ENCODE results near the gene EIF4G3. TPM values are rescaled to one million over a fixed set of nuclear protein-coding genes. Genes with fewer than 3 reads are reported as not detected.

Gene EIF4G3
- total RNA-seq, 2 experiments from 2014 or later, result 56.7 to 64.3 TPM

GRCh38 chr1:20848162-20848561 lies 328.5 kb downstream of the EIF4G3 start:
- Mint-ChIP-seq H3K9me3 (ENCODE audit: low read depth) (no peaks in the 10 kb centered on the region), H3K27ac (no peak overlapping the region), H3K4me1 (no peaks in the 10 kb centered on the region), H3K4me3 (no peak overlapping the region), H3K36me3 (peaks cover 26% of the 10 kb centered on the region), H3K27me3 (no peaks in the 10 kb centered on the region)
- CTCF ChIA-PET, result no interaction called here
- ATAC-seq, result no peak
- no peak for DNase-seq

- Mint-ChIP-seq H3K4me1 (no peaks in the 10 kb centered on the region), H3K27me3 (no peaks in the 10 kb centered on the region), H3K27ac (no peak overlapping the region), H3K4me3 (no peak overlapping the region), H3K36me3 (peaks cover 24% of the 10 kb centered on the region), H3K9me3 (ENCODE audit: low read depth) (no peaks in the 10 kb centered on the region)
- no peak for ATAC-seq
- CTCF ChIA-PET, result no interaction called here
- DNase-seq, result no peak
These were observed 329.1 kb downstream of the EIF4G3 start for GRCh38 chr1:20847611-20848080.

GRCh38 chr1:20846461-20847374 lies 330.0 kb downstream of the EIF4G3 start:
- Mint-ChIP-seq H3K9me3 (ENCODE audit: low read depth) (no peaks in the 10 kb centered on the region), H3K4me1 (no peaks in the 10 kb centered on the region), H3K27ac (no peak overlapping the region), H3K4me3 (no peak overlapping the region), H3K27me3 (no peaks in the 10 kb centered on the region), H3K36me3 (peaks cover 21% of the 10 kb centered on the region)
- CTCF ChIA-PET, result interaction anchor here (0.8 kb wide), 1 partner anchor 13 kb away, joined by 3 read pairs; no protein-coding TSS in a partner anchor
- ATAC-seq (no peak), DNase-seq (no peak)

GRCh38 chr1:20840731-20841130 lies 336.0 kb downstream of the EIF4G3 start:
- DNase-seq (no peak), ATAC-seq (no peak)
- H3K36me3 Mint-ChIP-seq, result peaks cover 18% of the 10 kb centered on the region
- peak overlapping the region; percentile 12 for H3K27ac Mint-ChIP-seq
- no peaks in the 10 kb centered on the region for H3K4me1 Mint-ChIP-seq
- CTCF ChIA-PET, result interaction anchor here (1.2 kb wide), 1 partner anchor 9 kb away, joined by 5 read pairs; no protein-coding TSS in a partner anchor
- no peaks in the 10 kb centered on the region for H3K9me3 Mint-ChIP-seq (ENCODE audit: low read depth)
- no peaks in the 10 kb centered on the region for H3K27me3 Mint-ChIP-seq
- H3K4me3 Mint-ChIP-seq, result no peak overlapping the region

GRCh38 chr1:20837554-20838192 lies 339.0 kb downstream of the EIF4G3 start:
- peaks cover 23% of the 10 kb centered on the region for H3K36me3 Mint-ChIP-seq
- ATAC-seq (no peak), DNase-seq (no peak)
- H3K4me1 Mint-ChIP-seq, result no peaks in the 10 kb centered on the region
- H3K9me3 Mint-ChIP-seq (ENCODE audit: low read depth), result no peaks in the 10 kb centered on the region
- H3K4me3 Mint-ChIP-seq, result no peak overlapping the region
- CTCF ChIA-PET, result interaction anchor here (1.3 kb wide), 1 partner anchor 30 kb away, joined by 3 read pairs; no protein-coding TSS in a partner anchor
- H3K27ac Mint-ChIP-seq, result no peak overlapping the region
- no peaks in the 10 kb centered on the region for H3K27me3 Mint-ChIP-seq

- Mint-ChIP-seq H3K27me3 (no peaks in the 10 kb centered on the region), H3K27ac (no peak overlapping the region), H3K4me1 (no peaks in the 10 kb centered on the region), H3K9me3 (ENCODE audit: low read depth) (no peaks in the 10 kb centered on the region), H3K4me3 (no peak overlapping the region), H3K36me3 (peaks cover 23% of the 10 kb centered on the region)
- ATAC-seq (no peak), DNase-seq (no peak)
- CTCF ChIA-PET, result no interaction called here
These were observed 340.5 kb downstream of the EIF4G3 start for GRCh38 chr1:20836230-20836629.

GRCh38 chr1:20834780-20835179 lies 341.9 kb downstream of the EIF4G3 start:
- Mint-ChIP-seq H3K9me3 (ENCODE audit: low read depth) (no peaks in the 10 kb centered on the region), H3K4me3 (no peak overlapping the region), H3K27ac (no peak overlapping the region), H3K36me3 (peaks cover 19% of the 10 kb centered on the region), H3K4me1 (no peaks in the 10 kb centered on the region), H3K27me3 (no peaks in the 10 kb centered on the region)
- CTCF ChIA-PET, result no interaction called here
- no peak for DNase-seq
- ATAC-seq, result no peak

GRCh38 chr1:20834192-20834591 lies 342.5 kb downstream of the EIF4G3 start:
- no peaks in the 10 kb centered on the region for H3K27me3 Mint-ChIP-seq
- no peak for DNase-seq
- no peak for ATAC-seq
- CTCF ChIA-PET, result no interaction called here
- H3K36me3 Mint-ChIP-seq, result peaks cover 18% of the 10 kb centered on the region
- no peak overlapping the region for H3K27ac Mint-ChIP-seq
- H3K4me3 Mint-ChIP-seq, result no peak overlapping the region
- H3K4me1 Mint-ChIP-seq, result no peaks in the 10 kb centered on the region
- H3K9me3 Mint-ChIP-seq (ENCODE audit: low read depth), result no peaks in the 10 kb centered on the region

GRCh38 chr1:20830378-20830777 lies 346.3 kb downstream of the EIF4G3 start:
- Mint-ChIP-seq H3K27me3 (no peaks in the 10 kb centered on the region), H3K27ac (no peak overlapping the region), H3K36me3 (peaks cover 27% of the 10 kb centered on the region), H3K9me3 (ENCODE audit: low read depth) (no peaks in the 10 kb centered on the region), H3K4me3 (no peak overlapping the region), H3K4me1 (no peaks in the 10 kb centered on the region)
- CTCF ChIA-PET, result interaction anchor here (0.9 to 1.6 kb wide), 3 partner anchors 14 to 134 kb away, joined by 3 to 4 read pairs (median 4); no protein-coding TSS in a partner anchor
- no peak for ATAC-seq
- DNase-seq, result no peak

- Mint-ChIP-seq H3K36me3 (peaks cover 23% of the 10 kb centered on the region), H3K4me1 (no peaks in the 10 kb centered on the region), H3K9me3 (ENCODE audit: low read depth) (no peaks in the 10 kb centered on the region), H3K27ac (no peak overlapping the region), H3K27me3 (no peaks in the 10 kb centered on the region), H3K4me3 (no peak overlapping the region)
- ATAC-seq (no peak), DNase-seq (no peak)
- CTCF ChIA-PET, result interaction anchor here (0.9 to 1.6 kb wide), 4 partner anchors 14 to 366 kb away, joined by 3 to 4 read pairs (median 4); no protein-coding TSS in a partner anchor
These were observed 346.8 kb downstream of the EIF4G3 start for GRCh38 chr1:20829946-20830345.

- Mint-ChIP-seq H3K27me3 (no peaks in the 10 kb centered on the region), H3K4me1 (no peaks in the 10 kb centered on the region), H3K9me3 (ENCODE audit: low read depth) (no peaks in the 10 kb centered on the region), H3K27ac (no peak overlapping the region), H3K36me3 (peaks cover 19% of the 10 kb centered on the region), H3K4me3 (no peak overlapping the region)
- ATAC-seq (no peak), DNase-seq (no peak)
- CTCF ChIA-PET, result interaction anchor here (1.0 kb wide), 1 partner anchor 366 kb away, joined by 3 read pairs; no protein-coding TSS in a partner anchor
These were observed 347.2 kb downstream of the EIF4G3 start for GRCh38 chr1:20829531-20829930.

GRCh38 chr1:20823845-20824244 lies 352.9 kb downstream of the EIF4G3 start:
- Mint-ChIP-seq H3K27ac (no peak overlapping the region), H3K4me3 (no peak overlapping the region), H3K4me1 (no peaks in the 10 kb centered on the region), H3K9me3 (ENCODE audit: low read depth) (no peaks in the 10 kb centered on the region), H3K27me3 (no peaks in the 10 kb centered on the region), H3K36me3 (peaks cover 21% of the 10 kb centered on the region)
- CTCF ChIA-PET, result no interaction called here
- ATAC-seq (no peak), DNase-seq (no peak)

- DNase-seq (no peak), ATAC-seq (no peak)
- Mint-ChIP-seq H3K4me3 (no peak overlapping the region), H3K36me3 (peaks cover 8% of the 10 kb centered on the region), H3K27ac (no peak overlapping the region), H3K9me3 (ENCODE audit: low read depth) (no peaks in the 10 kb centered on the region), H3K27me3 (no peaks in the 10 kb centered on the region), H3K4me1 (no peaks in the 10 kb centered on the region)
- CTCF ChIA-PET, result interaction anchor here (0.8 kb wide), 1 partner anchor 8 kb away, joined by 3 read pairs; no protein-coding TSS in a partner anchor
These were observed 355.2 kb downstream of the EIF4G3 start for GRCh38 chr1:20821466-20821865.

All from activated CD8-positive, alpha-beta memory T cell treated with anti-CD3 and anti-CD28 coated beads, Interleukin-2, amount 10 ng/mL, durations not matched to agents 7 days and 5 days (primary cell).